Activated CD8-positive, alpha-beta memory T cell treated with anti-CD3 and anti-CD28 coated beads, Interleukin-2, amount 50 U/mL, for 48 hours (primary cell): ENCODE results near the gene SMARCB1.

Source experiments
- DNase-seq: peaks from one replicate; pipeline ENCODE4 v3.0.0-alpha.2; 2020

SMARCB1 gene

GRCh38 chr22:23833017-23833751, 46.4 kb downstream of the SMARCB1 start:
- no peak for DNase-seq

GRCh38 chr22:23833911-23834317, 47.1 kb downstream of the SMARCB1 start:
- DNase-seq = no peak

GRCh38 chr22:23834406-23834792, 47.6 kb downstream of the SMARCB1 start:
- DNase-seq = no peak

GRCh38 chr22:23834793-23835483, 48.2 kb downstream of the SMARCB1 start:
- no peak for DNase-seq

- DNase-seq = no peak
Observed at GRCh38 chr22:23835484-23836144, 48.8 kb downstream of the SMARCB1 start.

- no peak for DNase-seq
Observed at GRCh38 chr22:23836281-23836680, 49.5 kb downstream of the SMARCB1 start.

GRCh38 chr22:23836692-23837495, 50.1 kb downstream of the SMARCB1 start:
- DNase-seq = no peak

- no peak for DNase-seq
Observed at GRCh38 chr22:23837496-23837859, 50.7 kb downstream of the SMARCB1 start.

GRCh38 chr22:23837911-23838680, 51.3 kb downstream of the SMARCB1 start:
- DNase-seq = no peak

- DNase-seq = peak; percentile 97
Observed at GRCh38 chr22:23838681-23839468, 52.1 kb downstream of the SMARCB1 start, which contains the start of gene DERL3. Gene DERL3, minus strand, starts transcription at chr22:23839006. Its CDS starts 19 bp downstream, at chr22:23838987.

- DNase-seq = no peak
Observed at GRCh38 chr22:23840026-23840425, 53.3 kb downstream of the SMARCB1 start.

GRCh38 chr22:23841292-23841691, 54.5 kb downstream of the SMARCB1 start:
- no peak for DNase-seq

- no peak for DNase-seq
Observed at GRCh38 chr22:23841736-23842445, 55.1 kb downstream of the SMARCB1 start.

GRCh38 chr22:23842599-23842998, 55.8 kb downstream of the SMARCB1 start:
- DNase-seq = no peak

- no peak for DNase-seq
Observed at GRCh38 chr22:23844739-23845202, 58.0 kb downstream of the SMARCB1 start.

- DNase-seq = no peak
Observed at GRCh38 chr22:23845265-23846080, 58.7 kb downstream of the SMARCB1 start.

- DNase-seq = no peak
Observed at GRCh38 chr22:23846081-23846469, 59.3 kb downstream of the SMARCB1 start.

GRCh38 chr22:23847310-23847920, 60.6 kb downstream of the SMARCB1 start:
- no peak for DNase-seq
